GM12878 (cell line): ENCODE measurements around the gene GRK5. TPM values are rescaled to one million over a fixed set of nuclear protein-coding genes. Genes with fewer than 3 reads are reported as not detected.

Experiments
- ATAC-seq: fragments of 200-7000 bp; cut with Tn5 transposase; 3 replicates; pipeline ENCODE4 v1.9.1; 2020; ENCODE audit warnings: mild to moderate bottlenecking, moderate library complexity
- BruUV-seq: library from RNA; stranded (reverse); fragments of 400-500 nt; replicated peaks from 2 replicates; lab custom pipeline; 2021; lab: Mats Ljungman, UMichigan
- CTCF ChIA-PET: fragments of 300-600 bp; sonication (Branson Sonifier 250); formaldehyde crosslinking; extraction: SDS; loops from one replicate; lab custom pipeline; 2021; ENCODE audit warnings: inconsistent platforms; lab: Yijun Ruan, JAX
- POLR2A ChIA-PET: fragments of 350-600 bp; formaldehyde crosslinking; extraction: SDS; loops from one replicate; lab custom pipeline; 2021; ENCODE audit warnings: inconsistent platforms; lab: Charles Lee
- RAD21 ChIA-PET: fragments of 300-600 bp; sonication (Branson Sonifier 250); formaldehyde crosslinking; loops from one replicate; lab custom pipeline; 2023; ENCODE audit warnings: antibody characterized with exemption; ENCODE audit not compliant: unreplicated experiment; lab: Charles Lee
- SMC1A ChIA-PET: fragments of 300-600 bp; sonication (Branson Sonifier 250); formaldehyde crosslinking; loops from one replicate; lab custom pipeline; 2023; ENCODE audit not compliant: unreplicated experiment, uncharacterized antibody; lab: Charles Lee
- DNase-seq: peaks from one replicate; pipeline ENCODE4 v3.0.0-alpha.2; 2011; ENCODE audit warnings: low read depth, low spot score
- FAIRE-seq: peaks from 3 replicates; lab custom pipeline; 2011; peaks lifted over from hg19 to GRCh38; lab: Jason Lieb, UNC
- H2AFZ ChIP-seq: 2 replicates; pipeline ENCODE4 v1.6.0; 2011; ENCODE audit warnings: low read depth, low read length, control low read depth; ENCODE audit not compliant: control insufficient read depth
- H3K27ac ChIP-seq: 2 replicates; pipeline ENCODE4 v1.5.1; 2011; ENCODE audit warnings: control low read depth; ENCODE audit not compliant: control insufficient read depth, insufficient read depth
- H3K27me3 ChIP-seq, 2 experiments: replicated peaks in 1 of 2; 2 replicates each; pipeline versions ENCODE4 v1.6.0 to v1.6.1; 2011; ENCODE audit warnings: low read length in 1 of 2; ENCODE audit not compliant: control insufficient read depth in 2 of 2, insufficient read depth in 2 of 2
- H3K36me3 ChIP-seq, 2 experiments: 2 replicates each; pipeline ENCODE4 v1.5.1; 2011; ENCODE audit warnings: low read length in 1 of 2; ENCODE audit not compliant: control insufficient read depth in 2 of 2, insufficient read depth in 2 of 2
- H3K4me1 ChIP-seq: 2 replicates; pipeline ENCODE4 v1.6.1; 2011; ENCODE audit warnings: mild to moderate bottlenecking, low read length, moderate library complexity, mixed read lengths; ENCODE audit not compliant: control insufficient read depth, insufficient read depth
- H3K4me2 ChIP-seq: 2 replicates; pipeline ENCODE4 v1.6.0; 2011; ENCODE audit warnings: control low read depth; ENCODE audit not compliant: control insufficient read depth, insufficient read depth
- H3K4me3 ChIP-seq: fragments of 200-600 bp; sonication (generic); 2 replicates; pipeline ENCODE4 v1.5.1; 2016
- H3K79me2 ChIP-seq: 2 replicates; pipeline ENCODE4 v1.6.0; 2011; ENCODE audit warnings: low read length; ENCODE audit not compliant: control insufficient read depth, insufficient read depth
- H3K9ac ChIP-seq: 2 replicates; pipeline ENCODE4 v1.8.0; 2011; ENCODE audit warnings: low read length, control low read depth, mixed read lengths; ENCODE audit not compliant: control insufficient read depth, insufficient read depth
- H3K9me3 ChIP-seq: replicated peaks from 3 replicates; pipeline ENCODE4 v1.5.1; 2011; ENCODE audit warnings: mild to moderate bottlenecking, low read length; ENCODE audit not compliant: control insufficient read depth, insufficient read depth
- H4K20me1 ChIP-seq: 2 replicates; pipeline ENCODE4 v1.6.0; 2011; ENCODE audit not compliant: control insufficient read depth, insufficient read depth
- BCL3 ChIP-seq: IDR thresholded peaks from 2 replicates; pipeline ENCODE4 v1.6.1; 2011; ENCODE audit warnings: borderline replicate concordance, low read depth, mild to moderate bottlenecking, moderate library complexity, low read length; ENCODE audit not compliant: insufficient read depth, poor library complexity, severe bottlenecking
- E2F8 ChIP-seq: fragments of 450-650 bp; IDR thresholded peaks from 2 replicates; pipeline ENCODE4 v1.6.1; 2018; ENCODE audit warnings: mild to moderate bottlenecking, low read depth, moderate library complexity; ENCODE audit not compliant: partially characterized antibody
- EZH2 ChIP-seq: IDR thresholded peaks from 2 replicates; pipeline ENCODE4 v1.6.1; 2012; ENCODE audit warnings: low read depth, mild to moderate bottlenecking, control low read depth, inconsistent platforms, low read length, borderline replicate concordance; ENCODE audit not compliant: control insufficient read depth
- IRF5 ChIP-seq: fragments of 450-650 bp; IDR thresholded peaks from 2 replicates; pipeline ENCODE4 v1.6.1; 2017; ENCODE audit warnings: borderline replicate concordance
- KAT2A ChIP-seq: conservative IDR thresholded peaks from 2 replicates; pipeline ENCODE4 v1.6.1; 2011; ENCODE audit warnings: low read depth, low read length; ENCODE audit not compliant: control insufficient read depth
- MLLT1 ChIP-seq: fragments of 450-650 bp; IDR thresholded peaks from 2 replicates; pipeline ENCODE4 v1.6.1; 2016; ENCODE audit warnings: mild to moderate bottlenecking
- POLR2AphosphoS5 ChIP-seq: IDR thresholded peaks from 2 replicates; pipeline ENCODE4 v1.6.1; 2011; ENCODE audit warnings: mild to moderate bottlenecking, low read length, inconsistent platforms
- SKIL ChIP-seq: fragments of 450-650 bp; IDR thresholded peaks from 2 replicates; pipeline ENCODE4 v1.6.1; 2017; ENCODE audit warnings: mild to moderate bottlenecking, low read depth, inconsistent platforms; ENCODE audit not compliant: poor library complexity, severe bottlenecking
- TAF1 ChIP-seq: IDR thresholded peaks from 2 replicates; pipeline ENCODE4 v1.6.1; 2011; ENCODE audit warnings: mild to moderate bottlenecking, low read depth, low read length, borderline replicate concordance
- USF2 ChIP-seq: IDR thresholded peaks from 2 replicates; pipeline ENCODE4 v1.6.1; 2011; ENCODE audit warnings: low read depth, low read length, improper control_type of control experiment, borderline replicate concordance
- YBX1 ChIP-seq: fragments of 450-650 bp; IDR thresholded peaks from 2 replicates; pipeline ENCODE4 v1.6.1; 2016; ENCODE audit warnings: antibody characterized with exemption
- ZNF24 ChIP-seq: fragments of 450-650 bp; IDR thresholded peaks from 2 replicates; pipeline ENCODE4 v1.6.1; 2017; ENCODE audit warnings: antibody characterized with exemption, mild to moderate bottlenecking
- WGBS: methylation state at CpG from one replicate; pipeline ENCODE4 v1.1.6; 2016; ENCODE audit warnings: low lambda C conversion rate; ENCODE audit not compliant: insufficient replicate concordance, insufficient coverage; ENCODE audit errors: missing lambda C conversion rate; 5-methylcytosine and 5-hydroxymethylcytosine counted together
- in situ Hi-C: fragments of 300-500 bp; cut with MboI; formaldehyde crosslinking; loops from 9 replicates; pipeline ENCODE4 v1.14.3; 2018; ENCODE audit warnings: mixed read lengths
- intact Hi-C: fragments of 100-400 bp; cut with micrococcal nuclease; formaldehyde crosslinking; loops from one replicate; pipeline ENCODE4 v1.14.2; 2022; ENCODE audit not compliant: unreplicated experiment
- polyA plus RNA-seq, 11 experiments: library from polyadenylated mRNA; depleted of rRNA in 4 of 11; unstranded in 6 of 11; stranded (reverse) in 5 of 11; fragments of >200 nt; fragmentation: Nextera tagmentation in 4 of 11; fragmentation: Illumina TruSeq in 1 of 11; extraction: Ambion mirVana in 4 of 11; extraction: Trizol in 1 of 11; gene quantifications; 1 replicate in 1 of 11; 2 replicates in 10 of 11; pipeline versions ENCODE4 v1.2.1 to v1.2.3, GENCODE V29; 2011 to 2016; ENCODE audit warnings: inconsistent platforms in 2 of 11, missing spikeins in 2 of 11, low read depth in 1 of 11
- total RNA-seq, 4 experiments: library from RNA; depleted of rRNA in 3 of 4; stranded (reverse); fragments of >200 nt in 3 of 4; fragmentation: Illumina TruSeq in 1 of 4; extraction: Trizol in 1 of 4; gene quantifications; 2 replicates each; pipeline versions ENCODE4 v1.2.1 to v1.2.3, GENCODE V29; 2013 to 2021

GRK5 gene
- total and polyA plus RNA-seq, 10 of the 15 experiments (the other 5 are each of a cell fraction or from before 2014, with no cell fraction given), result 0.11 to 22.1 (median 10.0) TPM

- Histone ChIP-seq H4K20me1 (no peaks in the 10 kb centered on the region), H3K4me2 (no peak overlapping the region), H3K9me3 (no peaks in the 10 kb centered on the region), H3K27ac (no peak overlapping the region), H2AFZ (no peak overlapping the region), H3K4me3 (no peak overlapping the region), H3K9ac (no peak overlapping the region), H3K4me1 (peaks cover 2% of the 10 kb centered on the region), H3K79me2 (no peaks in the 10 kb centered on the region), H3K27me3 (no peaks in the 10 kb centered on the region), H3K36me3 (peaks cover 4 to 10% of the 10 kb centered on the region in 2 experiments; a peak in 3 of 4 replicates)
- RAD21 ChIA-PET, result no interaction called here
- FAIRE-seq (no peak), ATAC-seq (no peak), DNase-seq (no peak)
- SMC1A ChIA-PET, result no interaction called here
- BruUV-seq, result no TSS peak
- 95% methylated on average over 14 of the region's 14 CpGs for WGBS
- CTCF ChIA-PET, result no interaction called here
- intact Hi-C loops, result no loop called here
- POLR2A ChIA-PET, result no interaction called here
- in situ Hi-C loops, result no loop called here
- no peak for TF ChIP-seq YBX1
- no peak for TF ChIP-seq MLLT1
- TF ChIP-seq ZNF24, result no peak
- TF ChIP-seq TAF1, result no peak
- TF ChIP-seq E2F8, result no peak
- no peak for TF ChIP-seq BCL3
- TF ChIP-seq IRF5, result no peak
- no peak for TF ChIP-seq SKIL
- TF ChIP-seq EZH2, result no peak
- TF ChIP-seq USF2, result no peak
- TF ChIP-seq POLR2AphosphoS5, result no peak
- no peak for TF ChIP-seq KAT2A
These were observed 194.5 kb downstream of the GRK5 start for GRCh38 chr10:119401671-119402395.
